Measurements from ENCODE around the gene HPS1.
A peak's percentile ranks its signal among the peaks of the same experiment; 100 is the strongest.

HPS1 gene

DNA sequence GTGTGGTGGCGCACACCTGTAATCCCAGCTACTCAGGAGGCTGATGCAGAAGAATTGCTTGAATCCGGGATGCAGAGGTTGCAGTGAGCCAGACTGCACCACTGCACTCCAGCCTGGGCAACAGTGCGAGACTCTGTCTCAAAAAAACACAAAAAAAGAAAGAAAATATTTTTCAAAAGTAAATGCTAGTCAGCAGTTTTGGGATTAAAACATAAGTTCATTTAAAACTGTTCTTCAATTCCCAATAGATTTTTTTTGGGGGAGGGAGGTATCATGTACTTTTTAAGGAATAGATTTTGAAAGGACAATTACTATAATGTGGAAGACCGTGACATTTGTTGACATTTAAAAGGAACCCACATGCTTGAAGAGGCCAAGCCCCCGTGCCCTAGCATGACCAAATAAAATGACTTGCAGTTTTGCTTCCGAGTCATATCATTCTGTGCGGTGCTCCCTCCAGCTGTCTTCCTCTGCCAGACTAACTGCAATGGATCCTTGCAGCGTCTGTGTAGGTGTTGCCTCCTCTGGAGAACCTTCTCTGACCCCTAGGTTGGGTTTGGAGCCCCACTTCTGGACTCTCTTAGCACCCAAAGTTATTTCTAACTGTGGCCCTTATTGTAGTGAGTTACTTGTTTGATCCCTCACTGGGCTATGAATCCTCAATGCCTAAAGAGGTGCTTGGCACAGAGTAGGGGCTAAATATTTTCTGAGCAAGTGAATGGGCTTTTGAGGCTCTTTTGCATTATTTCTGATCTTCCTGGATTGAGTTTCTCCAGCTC lies 17.4 kb upstream of the HPS1 start:
- no peak for DNase-seq

GRCh38 chr10:98463016-98463415 lies 16.3 kb upstream of the HPS1 start:
- no peak for DNase-seq

- no peak for DNase-seq
Observed at GRCh38 chr10:98461500-98461842, 14.7 kb upstream of the HPS1 start.

- peak; percentile 93 for DNase-seq
Observed at GRCh38 chr10:98460837-98461499, 14.2 kb upstream of the HPS1 start.

DNA sequence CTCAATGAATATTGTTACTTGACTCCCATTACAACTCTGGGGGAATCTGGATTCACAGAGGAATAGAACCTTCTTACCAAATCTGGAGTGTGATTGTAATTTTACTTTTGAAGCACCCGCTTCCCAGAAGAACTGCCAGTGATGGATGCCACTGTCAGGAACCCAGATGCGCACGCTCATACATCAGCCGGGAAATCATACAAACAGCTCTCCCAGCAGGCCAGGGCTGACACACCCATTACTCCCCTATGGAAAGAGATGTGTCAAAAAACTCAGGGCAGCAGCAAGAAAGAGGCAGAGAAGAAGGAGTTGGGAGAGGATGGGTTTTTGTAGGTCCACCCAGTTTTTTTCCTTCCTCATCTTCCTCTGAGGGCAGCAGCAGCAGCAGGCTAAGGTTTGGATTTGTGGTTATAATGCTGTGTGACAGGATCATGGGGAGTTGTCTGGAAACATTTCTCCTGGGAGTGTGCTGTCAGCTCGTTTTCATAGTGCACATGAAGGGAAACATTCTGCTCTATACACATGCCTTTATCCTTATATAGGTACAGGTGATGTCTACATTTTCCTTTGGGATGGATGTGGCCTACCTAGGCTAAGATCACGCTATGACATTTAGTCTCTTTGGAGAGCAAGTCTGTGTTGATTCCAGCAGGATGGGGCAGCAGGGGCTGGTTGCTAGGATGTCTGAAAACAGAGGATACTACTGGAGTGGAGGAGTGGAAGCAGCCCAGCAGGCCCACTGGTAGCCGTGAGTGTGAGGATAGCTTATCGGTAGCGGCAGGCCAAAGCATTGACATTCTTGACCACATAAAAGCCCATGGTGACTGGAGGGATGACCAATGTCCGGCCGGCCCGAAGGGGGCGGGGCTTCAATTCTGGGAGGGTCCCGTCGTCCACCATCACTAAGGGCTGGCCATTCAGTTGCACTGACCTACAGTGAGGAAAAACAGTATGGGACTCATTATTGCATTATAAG lies 12.4 kb upstream of the HPS1 start:
- no peak for DNase-seq

DNA sequence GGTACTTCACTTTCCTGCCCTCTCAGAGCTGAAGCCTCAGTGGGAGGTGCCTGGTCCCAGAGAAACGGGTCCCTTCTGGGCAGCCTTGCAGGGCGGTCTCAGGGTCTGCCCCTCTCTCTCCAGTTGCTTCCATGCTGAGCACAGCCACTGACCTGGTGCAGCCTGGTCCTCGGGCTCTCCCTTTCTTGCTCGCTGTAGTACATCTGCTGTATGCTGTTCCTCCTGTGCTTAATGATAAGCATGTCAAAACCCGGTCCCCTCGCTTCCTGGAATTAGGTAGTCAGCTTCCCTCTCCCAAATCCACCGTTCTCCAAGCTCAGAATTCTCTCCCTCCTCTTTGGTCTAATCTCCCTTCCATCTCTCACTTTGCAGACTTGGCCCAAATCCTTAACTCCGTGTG lies 11.0 kb upstream of the HPS1 start:
- no peak for DNase-seq

GRCh38 chr10:98456686-98457482 lies 10.1 kb upstream of the HPS1 start:
- DNase-seq: no peak

DNA sequence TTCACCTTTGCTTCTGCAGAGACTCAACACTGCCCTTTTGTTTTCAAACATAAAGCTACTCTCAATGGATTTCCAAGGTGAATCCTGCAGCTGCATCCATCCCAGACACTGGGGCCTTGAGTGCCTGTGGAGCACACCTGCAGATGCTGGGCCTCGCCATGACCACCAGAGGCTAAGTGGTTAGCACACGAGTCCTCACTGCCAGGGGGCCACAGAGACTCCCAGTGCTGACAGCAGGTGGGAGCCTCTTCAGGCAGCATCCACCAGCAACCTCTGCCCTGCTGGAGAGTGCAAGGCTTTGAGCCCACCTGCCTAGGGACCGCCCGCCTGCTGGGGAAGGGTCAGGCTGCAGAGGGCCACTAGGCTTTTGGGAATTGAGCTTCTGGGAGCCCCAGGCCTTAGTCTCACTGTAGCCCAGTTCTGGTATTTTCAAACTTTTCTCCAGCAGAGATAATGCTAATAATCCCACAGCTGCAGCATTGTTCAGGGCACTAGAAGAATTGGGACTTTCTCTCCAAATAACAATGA lies 9.4 kb upstream of the HPS1 start:
- no peak for DNase-seq

- no peak for DNase-seq
Observed at GRCh38 chr10:98453729-98454128, 7.0 kb upstream of the HPS1 start.

DNA sequence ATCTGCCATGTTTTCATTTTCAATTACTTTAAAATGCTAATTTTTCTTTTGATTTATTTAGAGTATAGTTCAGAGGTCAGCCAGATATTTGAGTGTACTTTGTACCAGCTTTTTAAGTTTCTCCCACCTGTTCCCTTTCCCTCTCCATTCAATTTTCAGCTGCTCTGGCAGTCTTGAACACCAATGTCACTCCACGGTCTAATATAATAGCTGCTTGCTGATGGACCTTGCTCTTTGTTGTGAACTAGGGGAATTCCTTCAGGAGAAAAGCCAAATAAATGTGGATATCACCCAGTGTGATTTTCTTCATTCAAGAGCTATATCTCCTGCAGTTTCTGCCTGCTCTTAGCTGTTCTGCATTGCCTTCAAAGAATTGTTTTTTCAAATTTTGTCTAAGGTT lies 3.9 kb upstream of the HPS1 start:
- no peak for DNase-seq

DNA sequence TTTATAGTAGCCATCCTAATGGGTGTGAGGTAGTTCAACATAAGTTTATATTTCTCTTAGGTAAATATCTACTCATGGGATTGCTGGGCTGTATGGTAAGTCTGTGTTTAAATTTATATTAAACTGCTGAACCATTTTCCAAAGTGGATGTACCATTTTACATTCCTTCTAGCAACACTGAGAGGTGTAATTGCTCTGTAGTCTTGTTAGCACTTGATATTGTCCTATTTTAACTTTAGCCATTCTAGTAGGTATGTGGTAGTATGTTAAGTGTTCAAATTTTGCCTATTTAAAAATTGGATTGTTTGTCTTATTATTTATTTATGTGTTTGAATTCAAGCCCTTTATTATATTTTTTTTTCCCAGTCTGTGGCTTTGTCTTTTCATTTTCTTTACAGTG lies 2.6 kb upstream of the HPS1 start:
- DNase-seq: no peak

DNA sequence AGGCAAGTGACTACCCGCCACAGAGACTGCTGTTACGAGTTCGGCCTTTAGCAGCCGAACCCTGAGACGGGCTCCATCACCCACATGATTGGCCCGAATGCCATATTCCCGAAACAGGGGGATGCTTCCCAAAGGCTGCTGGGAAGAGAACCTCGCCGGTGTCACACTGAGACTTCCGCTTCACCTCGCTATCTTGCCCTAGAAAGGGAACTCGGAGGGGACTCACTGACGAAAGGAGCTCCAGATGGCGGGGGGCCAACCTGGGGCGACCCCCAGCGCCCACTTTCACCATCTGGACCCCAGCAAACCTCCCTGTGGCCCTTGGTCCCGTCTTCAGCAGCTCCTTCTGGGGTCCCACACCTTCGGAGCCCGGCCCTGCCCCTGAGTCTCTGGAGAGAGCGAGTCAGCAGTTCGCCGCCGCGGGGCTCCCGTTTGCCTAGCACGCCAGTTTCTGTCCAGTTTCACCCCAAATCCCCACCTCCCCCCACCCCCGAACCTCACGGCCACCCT lies 529 bp downstream of the HPS1 start:
- DNase-seq: no peak

DNA sequence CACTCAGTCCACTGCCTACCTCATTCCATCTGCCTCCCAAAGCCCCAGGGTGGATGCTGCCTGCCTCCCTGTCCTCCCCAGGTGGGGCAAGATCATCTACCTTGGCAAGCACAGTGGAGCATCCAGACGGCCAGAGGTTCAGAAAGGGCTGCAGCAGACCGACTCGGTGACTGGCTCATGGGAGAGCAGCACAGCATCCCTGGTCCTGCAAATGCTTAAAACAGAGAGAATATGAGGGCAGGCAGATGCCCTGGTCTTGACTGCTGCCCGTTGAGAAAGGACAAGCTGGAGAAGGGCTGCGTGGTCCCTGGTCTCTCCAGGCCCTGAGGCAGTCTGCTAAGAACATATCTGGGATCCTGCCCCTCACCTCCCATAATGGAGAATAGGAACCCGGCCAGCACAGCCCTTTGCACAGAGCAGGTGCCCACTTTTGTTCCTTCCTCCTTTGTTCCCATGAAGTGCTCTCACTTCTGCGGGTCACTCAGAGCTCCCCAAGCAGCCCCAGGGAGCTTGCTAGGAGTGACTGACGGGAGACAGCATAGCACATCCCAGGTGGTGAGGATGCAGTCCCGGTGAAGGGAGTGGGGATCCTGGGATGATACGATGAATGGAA lies 1.4 kb downstream of the HPS1 start:
- no peak for DNase-seq

DNA sequence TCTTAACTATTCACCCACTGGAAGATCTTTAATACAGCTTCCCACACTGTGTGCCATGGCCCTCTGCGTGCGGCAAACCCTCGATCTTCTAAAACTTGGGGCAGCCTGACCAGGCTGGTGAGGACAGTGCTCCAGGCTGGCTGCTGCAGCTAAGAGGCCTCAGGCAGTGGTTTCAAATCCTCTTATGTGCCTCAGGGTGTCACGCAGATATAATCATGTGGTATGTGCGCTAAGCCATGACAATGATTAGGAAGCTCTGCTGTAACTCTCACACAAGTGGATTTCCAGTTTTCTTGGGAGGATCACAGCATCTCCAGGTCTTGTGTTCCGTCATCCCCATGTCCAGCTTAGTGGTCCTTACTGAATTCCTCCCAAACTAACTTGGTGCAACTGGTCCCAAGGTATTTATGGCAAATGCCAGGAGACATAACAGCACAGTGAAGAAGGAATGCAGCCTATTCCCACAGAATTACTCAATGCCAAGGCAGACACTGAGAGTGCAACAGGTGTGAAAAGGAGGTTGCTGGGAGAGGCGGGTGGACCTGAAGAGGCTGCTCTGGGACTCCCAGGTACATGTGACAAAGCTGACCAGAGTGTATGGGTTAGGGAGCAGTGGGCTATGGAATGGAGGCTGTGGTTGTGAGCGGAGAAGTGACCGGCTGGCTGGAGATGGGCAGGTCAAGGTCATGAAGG lies 2.3 kb downstream of the HPS1 start:
- no peak for DNase-seq

DNA sequence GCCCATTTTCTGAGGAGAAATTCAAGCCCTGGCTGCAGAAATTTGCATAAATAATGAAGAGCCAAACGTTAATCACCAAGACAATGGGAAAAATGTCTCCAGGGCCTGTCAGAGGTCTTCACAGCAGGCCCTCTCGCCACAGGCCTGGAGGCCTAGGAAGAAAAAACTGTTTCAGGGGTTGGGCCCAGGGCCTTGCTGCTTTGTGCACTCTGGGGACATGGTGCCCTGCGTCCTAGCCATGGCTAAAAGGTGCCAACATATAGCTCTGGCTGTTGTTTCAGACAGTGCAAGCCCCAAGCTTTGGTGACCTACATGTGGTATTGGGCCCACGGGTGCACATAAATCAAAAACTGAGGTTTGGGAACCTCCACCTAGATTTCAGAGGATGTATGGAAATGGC lies 8.0 kb downstream of the HPS1 start:
- DNase-seq: no peak

GRCh38 chr10:98436704-98437103 lies 10.0 kb downstream of the HPS1 start:
- no peak for DNase-seq

DNA sequence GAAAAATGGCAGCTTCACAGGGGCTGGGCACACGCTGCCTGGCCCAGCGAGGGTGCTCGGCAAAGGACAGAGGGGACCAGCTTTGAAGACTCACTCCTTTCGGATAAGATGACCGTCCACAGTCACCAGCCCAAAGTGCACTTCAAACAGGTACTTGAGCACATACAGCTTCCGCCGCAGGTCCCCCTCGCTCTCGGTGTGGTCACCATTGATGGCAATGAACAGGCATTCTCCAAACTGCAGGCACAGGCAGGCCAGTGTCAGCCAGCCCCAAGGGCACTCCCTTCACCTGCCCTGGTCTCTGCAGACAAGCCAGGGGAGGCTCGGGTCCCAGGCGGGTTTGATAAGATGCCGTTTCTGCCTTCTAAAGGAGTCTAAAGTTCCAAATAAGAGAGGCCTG lies 11.6 kb downstream of the HPS1 start:
- DNase-seq: peak; percentile 19

DNA sequence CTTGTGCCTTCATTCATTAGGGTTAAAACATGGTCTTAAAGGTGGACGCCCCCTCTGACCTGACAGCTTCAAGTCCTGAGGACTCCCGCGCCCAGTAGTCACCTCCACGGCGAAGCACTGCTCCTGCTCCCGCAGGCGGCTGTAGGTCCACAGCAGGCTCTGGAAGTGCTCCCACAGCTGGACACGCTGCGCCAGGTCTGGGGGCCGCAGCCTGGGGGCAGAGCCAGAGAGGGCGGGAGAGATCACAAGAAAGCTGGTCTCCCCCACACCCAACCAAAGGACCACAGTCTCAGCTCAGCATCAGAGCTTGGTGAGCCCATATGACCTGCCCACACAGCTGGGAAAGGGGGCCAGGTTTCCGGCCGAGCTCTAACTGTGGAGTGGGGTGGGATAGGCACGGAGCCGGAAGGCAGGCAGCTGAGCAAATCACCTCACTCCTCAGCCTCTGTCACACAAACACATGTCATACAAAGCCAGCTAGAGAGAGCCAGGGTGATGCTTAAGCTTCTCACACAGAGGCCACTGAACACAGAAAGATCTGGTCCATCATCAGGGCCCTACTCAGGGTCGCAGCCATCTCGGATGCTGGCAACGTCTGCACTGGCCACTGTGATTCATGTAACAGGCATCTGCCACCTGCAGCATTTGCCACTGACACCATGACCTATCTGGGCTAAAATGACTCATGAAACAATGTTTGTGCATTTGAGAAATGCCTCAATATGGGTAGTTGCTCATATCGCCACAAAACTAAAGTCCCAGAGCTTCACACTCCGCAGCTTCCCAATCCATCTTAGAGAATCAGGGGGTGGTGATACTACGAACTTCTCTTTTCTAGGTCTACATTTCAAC lies 12.6 kb downstream of the HPS1 start:
- DNase-seq: peak; percentile 48

DNA sequence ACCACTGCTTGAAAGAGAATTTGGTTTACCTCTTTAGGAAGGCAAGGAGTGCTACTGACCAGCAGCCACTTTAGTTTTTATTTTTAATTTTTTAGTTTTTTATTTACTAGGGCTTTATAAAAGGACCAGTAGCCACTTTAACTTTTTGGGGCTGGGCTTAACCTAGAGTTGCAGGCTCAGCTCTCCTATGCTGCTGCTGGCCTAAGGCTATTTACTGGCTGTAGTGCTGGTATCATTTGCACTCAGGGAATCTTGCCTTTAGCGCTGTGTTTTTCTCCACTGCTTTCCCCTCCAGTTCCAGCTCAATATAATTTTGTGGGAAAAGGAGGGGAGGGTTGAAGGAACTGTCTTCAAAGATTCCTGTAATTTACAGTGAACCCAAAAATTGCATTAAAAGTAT lies 13.4 kb downstream of the HPS1 start:
- no peak for DNase-seq

GRCh38 chr10:98432330-98432729 lies 14.4 kb downstream of the HPS1 start:
- DNase-seq: no peak
